ENCODE results near the gene ARPC5L. TPM values are rescaled to one million over a fixed set of nuclear protein-coding genes. Genes with fewer than 3 reads are reported as not detected.

ARPC5L gene
- total RNA-seq, 1 experiment from 2014 or later, result 58.5 TPM

Other genes starting within 250 kb of the ARPC5L start
- gene NR6A1, start 90.8 kb upstream of the ARPC5L start, total RNA-seq (2014; rRNA removed; shearing (Covaris generic)), result 5.1 and 6.0 TPM in 2 replicates
- gene OLFML2A, start 85.0 kb upstream of the ARPC5L start, total RNA-seq (2014; rRNA removed; shearing (Covaris generic)), result 11.8 and 13.4 TPM in 2 replicates
- gene WDR38, start 8.7 kb upstream of the ARPC5L start, total RNA-seq (2014; rRNA removed; shearing (Covaris generic)), result not detected in 2 replicates
- 3,495 and 5,082 TPM in 2 replicates for gene RPL35, start 173 bp upstream of the ARPC5L start, total RNA-seq (2014; rRNA removed; shearing (Covaris generic))
- 10.1 and 10.7 TPM in 2 replicates for gene GOLGA1, start 79.0 kb downstream of the ARPC5L start, total RNA-seq (2014; rRNA removed; shearing (Covaris generic))